ENCODE results near the gene RPL13A. TPM values are rescaled to one million over a fixed set of nuclear protein-coding genes. Genes with fewer than 3 reads are reported as not detected.
A peak's percentile ranks its signal among the peaks of the same experiment; 100 is the strongest.

RPL13A gene
- total and polyA plus RNA-seq, 2 of the 13 experiments (the other 11 are each of a cell fraction or from before 2014, with no cell fraction given) = 2,601 to 3,407 TPM

GRCh38 chr19:49474542-49474924 is 12.9 kb upstream of the RPL13A start:
- Histone ChIP-seq H3K9me3 (ENCODE audit: low read length) (no peaks in the 10 kb centered on the region), H3K27ac (ENCODE audit: extremely low read length, insufficient read depth, low read length) (no peak overlapping the region), H3K27me3 (ENCODE audit: control insufficient read depth in 1 of 2, insufficient read depth in 2 of 2, low read length in 2 of 2) (no peaks in the 10 kb centered on the region; a peak in 1 of 5 replicates), H3K4me2 (ENCODE audit: low read depth, low read length) (peak overlapping the region; percentile 99), H2AFZ (ENCODE audit: low read length) (peak overlapping the region; percentile 63), H3K79me2 (ENCODE audit: insufficient read depth, low read length) (no peaks in the 10 kb centered on the region), H3K36me3 (replicated peaks in 1 of 2; ENCODE audit: control insufficient read depth in 1 of 2, insufficient read depth in 2 of 2, low read length in 2 of 2) (no peaks in the 10 kb centered on the region), H3K4me3 (replicated peaks in 1 of 3; ENCODE audit: insufficient read depth in 1 of 3, low read depth in 2 of 3, low read length in 3 of 3) (peak overlapping the region; percentile 78 to 99 (median 78); a peak in 5 of 6 replicates), H3K9ac (ENCODE audit: insufficient read depth, low read depth, low read length) (peak overlapping the region; percentile 63; the same call in 1 of the 2 replicates), H4K20me1 (ENCODE audit: insufficient read depth, low read length) (no peaks in the 10 kb centered on the region), H3K4me1 (ENCODE audit: insufficient read depth, low read length) (peaks cover 34% of the 10 kb centered on the region)
- ATAC-seq = no peak
- no peak for FAIRE-seq
- WGBS (ENCODE audit: low lambda C conversion rate) = 4% methylated on average over 11 of the region's 11 CpGs
- no peak for TF ChIP-seq KAT7 (CRISPR knock-in tag; IDR thresholded peaks at IDR 0.05; ENCODE audit: borderline replicate concordance)
- TF ChIP-seq ZMYM4 (CRISPR knock-in tag; IDR thresholded peaks at IDR 0.05) = no peak
- no peak for TF ChIP-seq PRPF4 (IDR thresholded peaks at IDR 0.05; ENCODE audit: low read depth, low read length, poor library complexity, severe bottlenecking)
- TF ChIP-seq ZNF460 (CRISPR knock-in tag; IDR thresholded peaks at IDR 0.05; ENCODE audit: borderline replicate concordance) = no peak
- no peak for TF ChIP-seq ZNF619 (CRISPR knock-in tag; IDR thresholded peaks at IDR 0.05)
- TF ChIP-seq ZNF232 (CRISPR knock-in tag; IDR thresholded peaks at IDR 0.05; ENCODE audit: borderline replicate concordance) = no peak
- TF ChIP-seq ZNF33A (CRISPR knock-in tag; IDR thresholded peaks at IDR 0.05; ENCODE audit: borderline replicate concordance) = no peak
- no peak for TF ChIP-seq ZSCAN5A (CRISPR knock-in tag; IDR thresholded peaks at IDR 0.05; ENCODE audit: borderline replicate concordance)
- TF ChIP-seq RAD51 (IDR thresholded peaks at IDR 0.05; ENCODE audit: borderline replicate concordance) = no peak
- TF ChIP-seq ZNF333 (CRISPR knock-in tag; IDR thresholded peaks at IDR 0.05; ENCODE audit: borderline replicate concordance) = no peak
- no peak for TF ChIP-seq ZNF670 (CRISPR knock-in tag; IDR thresholded peaks at IDR 0.05; ENCODE audit: borderline replicate concordance)
- no peak for TF ChIP-seq TFDP2 (CRISPR knock-in tag; IDR thresholded peaks at IDR 0.05)
- no peak for DNase-seq (ENCODE audit: low spot score)
- CTCF ChIA-PET (ENCODE audit: low intra/inter-chr PET ratio, low total read pairs) = interaction anchor here (1.7 to 2.1 kb wide), 2 partner anchors 72 to 96 kb away, joined by 9 to 12 read pairs; no protein-coding TSS in a partner anchor
- POLR2A ChIA-PET = interaction anchor here (1.4 kb wide), 1 partner anchor 23 kb away, joined by 7 read pairs; the partner anchor contains the start of gene PIH1D1
- in situ Hi-C loops (cut with HindIII; ENCODE audit: extremely low pct_ligation_motif_present, low pct_unique_long_range_greater_than_20kb) = no loop called here
- BruUV-seq (replicated peaks) = no TSS peak
- intact Hi-C loops (cut with micrococcal nuclease; ENCODE audit: unreplicated experiment) = no loop called here

All from HepG2 (cell line).